SK-N-SH (cell line): ENCODE data around the gene CLCN5.

ENCODE experiments used
- CHD2 ChIP-seq: fragments of 150-350 bp; IDR thresholded peaks from 2 replicates; pipeline ENCODE4 v1.6.1; 2018; ENCODE audit warnings: low read length; ENCODE audit not compliant: partially characterized antibody
- ELF1 ChIP-seq: IDR thresholded peaks from 2 replicates; pipeline ENCODE4 v1.4.0; 2012
- EZH2phosphoT487 ChIP-seq: fragments of 200-600 bp; sonication (generic); IDR thresholded peaks from 2 replicates; pipeline ENCODE4 v1.6.1; 2017; ENCODE audit warnings: low read depth, mixed run types, mild to moderate bottlenecking, antibody characterized with exemption, moderate library complexity, borderline replicate concordance
- FOXJ3 ChIP-seq: sonication (generic); formaldehyde crosslinking; IDR thresholded peaks from 2 replicates; pipeline ENCODE4 v1.5.1; 2020; ENCODE audit warnings: mild to moderate bottlenecking, missing genetic modification reagents
- GABPA ChIP-seq: IDR thresholded peaks from 2 replicates; pipeline ENCODE4 v1.4.0; 2012; ENCODE audit warnings: low read depth, mild to moderate bottlenecking
- POLR2AphosphoS5 ChIP-seq: IDR thresholded peaks from 2 replicates; pipeline ENCODE4 v1.6.1; 2012; ENCODE audit warnings: low read depth, low read length
- RCOR1 ChIP-seq: fragments of 150-350 bp; IDR thresholded peaks from 2 replicates; pipeline ENCODE4 v1.6.1; 2017; ENCODE audit warnings: antibody characterized with exemption, low read length
- RFX5 ChIP-seq: IDR thresholded peaks from 2 replicates; pipeline ENCODE4 v1.6.1; 2012; ENCODE audit warnings: mild to moderate bottlenecking, improper control_type of control experiment, low read length
- RXRA ChIP-seq: IDR thresholded peaks from 2 replicates; pipeline ENCODE4 v1.4.0; 2012; ENCODE audit warnings: low read depth, mild to moderate bottlenecking, borderline replicate concordance
- USF2 ChIP-seq: fragments of 150-350 bp; IDR thresholded peaks from 2 replicates; pipeline ENCODE4 v1.6.1; 2017; ENCODE audit warnings: antibody characterized with exemption, low read length, low read depth, borderline replicate concordance
- TF ChIP-seq, protein P1 (sequence below): IDR thresholded peaks from 2 replicates; pipeline ENCODE4 v1.4.0; 2012; ENCODE audit warnings: low read depth
- TF ChIP-seq, protein P2 (sequence below): IDR thresholded peaks from 2 replicates; pipeline ENCODE4 v1.6.1; 2012; ENCODE audit warnings: mild to moderate bottlenecking, low read depth, low read length, moderate library complexity
- TF ChIP-seq, protein P3 (sequence below): fragments of 200-600 bp; sonication (generic); IDR thresholded peaks from 2 replicates; pipeline ENCODE4 v1.6.1; 2017; ENCODE audit warnings: antibody characterized with exemption, mild to moderate bottlenecking, moderate library complexity
- TF ChIP-seq, protein P4 (sequence below): IDR thresholded peaks from 2 replicates; pipeline ENCODE4 v1.4.0; 2012; ENCODE audit warnings: low read depth, borderline replicate concordance

DNA sequence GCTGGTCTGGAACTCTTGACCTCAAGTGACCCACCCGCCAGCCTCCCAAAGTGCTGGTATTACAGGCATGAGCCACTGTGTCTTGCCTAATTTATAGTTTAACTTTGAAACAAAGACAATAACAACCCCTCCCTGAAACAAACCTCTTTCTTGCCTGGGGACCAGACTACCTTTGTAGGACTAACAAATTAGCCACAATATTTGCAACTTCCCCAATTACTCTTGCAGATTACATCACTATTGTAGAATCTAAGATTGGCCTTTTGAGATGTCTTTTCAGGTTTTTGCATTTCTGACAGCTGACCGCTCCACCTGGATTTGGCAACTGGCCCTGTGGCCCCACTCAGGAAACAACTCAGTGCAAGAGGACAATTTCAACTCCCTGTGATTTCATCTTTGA, 193.6 kb downstream of the CLCN5 start:
- TF ChIP-seq, protein P1, sequence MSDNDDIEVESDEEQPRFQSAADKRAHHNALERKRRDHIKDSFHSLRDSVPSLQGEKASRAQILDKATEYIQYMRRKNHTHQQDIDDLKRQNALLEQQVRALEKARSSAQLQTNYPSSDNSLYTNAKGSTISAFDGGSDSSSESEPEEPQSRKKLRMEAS = no peak
- TF ChIP-seq, protein P2, sequence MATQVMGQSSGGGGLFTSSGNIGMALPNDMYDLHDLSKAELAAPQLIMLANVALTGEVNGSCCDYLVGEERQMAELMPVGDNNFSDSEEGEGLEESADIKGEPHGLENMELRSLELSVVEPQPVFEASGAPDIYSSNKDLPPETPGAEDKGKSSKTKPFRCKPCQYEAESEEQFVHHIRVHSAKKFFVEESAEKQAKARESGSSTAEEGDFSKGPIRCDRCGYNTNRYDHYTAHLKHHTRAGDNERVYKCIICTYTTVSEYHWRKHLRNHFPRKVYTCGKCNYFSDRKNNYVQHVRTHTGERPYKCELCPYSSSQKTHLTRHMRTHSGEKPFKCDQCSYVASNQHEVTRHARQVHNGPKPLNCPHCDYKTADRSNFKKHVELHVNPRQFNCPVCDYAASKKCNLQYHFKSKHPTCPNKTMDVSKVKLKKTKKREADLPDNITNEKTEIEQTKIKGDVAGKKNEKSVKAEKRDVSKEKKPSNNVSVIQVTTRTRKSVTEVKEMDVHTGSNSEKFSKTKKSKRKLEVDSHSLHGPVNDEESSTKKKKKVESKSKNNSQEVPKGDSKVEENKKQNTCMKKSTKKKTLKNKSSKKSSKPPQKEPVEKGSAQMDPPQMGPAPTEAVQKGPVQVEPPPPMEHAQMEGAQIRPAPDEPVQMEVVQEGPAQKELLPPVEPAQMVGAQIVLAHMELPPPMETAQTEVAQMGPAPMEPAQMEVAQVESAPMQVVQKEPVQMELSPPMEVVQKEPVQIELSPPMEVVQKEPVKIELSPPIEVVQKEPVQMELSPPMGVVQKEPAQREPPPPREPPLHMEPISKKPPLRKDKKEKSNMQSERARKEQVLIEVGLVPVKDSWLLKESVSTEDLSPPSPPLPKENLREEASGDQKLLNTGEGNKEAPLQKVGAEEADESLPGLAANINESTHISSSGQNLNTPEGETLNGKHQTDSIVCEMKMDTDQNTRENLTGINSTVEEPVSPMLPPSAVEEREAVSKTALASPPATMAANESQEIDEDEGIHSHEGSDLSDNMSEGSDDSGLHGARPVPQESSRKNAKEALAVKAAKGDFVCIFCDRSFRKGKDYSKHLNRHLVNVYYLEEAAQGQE = no peak
- TF ChIP-seq, protein P3, sequence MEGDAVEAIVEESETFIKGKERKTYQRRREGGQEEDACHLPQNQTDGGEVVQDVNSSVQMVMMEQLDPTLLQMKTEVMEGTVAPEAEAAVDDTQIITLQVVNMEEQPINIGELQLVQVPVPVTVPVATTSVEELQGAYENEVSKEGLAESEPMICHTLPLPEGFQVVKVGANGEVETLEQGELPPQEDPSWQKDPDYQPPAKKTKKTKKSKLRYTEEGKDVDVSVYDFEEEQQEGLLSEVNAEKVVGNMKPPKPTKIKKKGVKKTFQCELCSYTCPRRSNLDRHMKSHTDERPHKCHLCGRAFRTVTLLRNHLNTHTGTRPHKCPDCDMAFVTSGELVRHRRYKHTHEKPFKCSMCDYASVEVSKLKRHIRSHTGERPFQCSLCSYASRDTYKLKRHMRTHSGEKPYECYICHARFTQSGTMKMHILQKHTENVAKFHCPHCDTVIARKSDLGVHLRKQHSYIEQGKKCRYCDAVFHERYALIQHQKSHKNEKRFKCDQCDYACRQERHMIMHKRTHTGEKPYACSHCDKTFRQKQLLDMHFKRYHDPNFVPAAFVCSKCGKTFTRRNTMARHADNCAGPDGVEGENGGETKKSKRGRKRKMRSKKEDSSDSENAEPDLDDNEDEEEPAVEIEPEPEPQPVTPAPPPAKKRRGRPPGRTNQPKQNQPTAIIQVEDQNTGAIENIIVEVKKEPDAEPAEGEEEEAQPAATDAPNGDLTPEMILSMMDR = no peak
- TF ChIP-seq RCOR1 = no peak
- no peak for TF ChIP-seq FOXJ3
- no peak for TF ChIP-seq RXRA
- TF ChIP-seq POLR2AphosphoS5 = no peak
- no peak for TF ChIP-seq GABPA
- no peak for TF ChIP-seq ELF1
- no peak for TF ChIP-seq EZH2phosphoT487
- no peak for TF ChIP-seq USF2
- TF ChIP-seq CHD2 = no peak
- no peak for TF ChIP-seq RFX5
- TF ChIP-seq, protein P4, sequence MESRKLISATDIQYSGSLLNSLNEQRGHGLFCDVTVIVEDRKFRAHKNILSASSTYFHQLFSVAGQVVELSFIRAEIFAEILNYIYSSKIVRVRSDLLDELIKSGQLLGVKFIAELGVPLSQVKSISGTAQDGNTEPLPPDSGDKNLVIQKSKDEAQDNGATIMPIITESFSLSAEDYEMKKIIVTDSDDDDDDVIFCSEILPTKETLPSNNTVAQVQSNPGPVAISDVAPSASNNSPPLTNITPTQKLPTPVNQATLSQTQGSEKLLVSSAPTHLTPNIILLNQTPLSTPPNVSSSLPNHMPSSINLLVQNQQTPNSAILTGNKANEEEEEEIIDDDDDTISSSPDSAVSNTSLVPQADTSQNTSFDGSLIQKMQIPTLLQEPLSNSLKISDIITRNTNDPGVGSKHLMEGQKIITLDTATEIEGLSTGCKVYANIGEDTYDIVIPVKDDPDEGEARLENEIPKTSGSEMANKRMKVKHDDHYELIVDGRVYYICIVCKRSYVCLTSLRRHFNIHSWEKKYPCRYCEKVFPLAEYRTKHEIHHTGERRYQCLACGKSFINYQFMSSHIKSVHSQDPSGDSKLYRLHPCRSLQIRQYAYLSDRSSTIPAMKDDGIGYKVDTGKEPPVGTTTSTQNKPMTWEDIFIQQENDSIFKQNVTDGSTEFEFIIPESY = no peak
